ENCODE measurements around the gene MIEF2.
A peak's percentile ranks its signal among the peaks of the same experiment; 100 is the strongest.

MIEF2 gene

GRCh38 chr17:18235743-18236256 lies 24.7 kb upstream of the MIEF2 start:
- DNase-seq (ENCODE audit: low read depth) = no peak

DNA sequence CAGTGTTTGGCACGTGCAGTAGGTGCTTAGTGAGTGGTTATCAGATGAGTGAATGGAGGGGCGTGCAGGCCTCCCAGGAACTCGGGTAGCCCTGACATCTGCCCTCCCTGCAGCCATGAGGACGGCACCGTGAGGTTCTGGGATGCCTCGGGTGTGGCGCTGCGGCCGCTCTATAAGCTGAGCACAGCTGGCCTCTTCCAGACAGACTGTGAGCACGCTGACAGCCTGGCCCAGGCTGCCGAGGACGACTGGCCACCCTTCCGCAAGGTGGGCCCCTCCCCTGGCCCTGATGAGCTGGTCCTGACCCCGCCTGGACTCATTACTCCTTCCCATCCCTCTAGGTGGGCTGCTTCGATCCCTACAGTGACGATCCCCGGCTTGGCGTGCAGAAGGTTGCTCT lies 24.0 kb upstream of the MIEF2 start:
- no peak for DNase-seq (ENCODE audit: low read depth)

DNA sequence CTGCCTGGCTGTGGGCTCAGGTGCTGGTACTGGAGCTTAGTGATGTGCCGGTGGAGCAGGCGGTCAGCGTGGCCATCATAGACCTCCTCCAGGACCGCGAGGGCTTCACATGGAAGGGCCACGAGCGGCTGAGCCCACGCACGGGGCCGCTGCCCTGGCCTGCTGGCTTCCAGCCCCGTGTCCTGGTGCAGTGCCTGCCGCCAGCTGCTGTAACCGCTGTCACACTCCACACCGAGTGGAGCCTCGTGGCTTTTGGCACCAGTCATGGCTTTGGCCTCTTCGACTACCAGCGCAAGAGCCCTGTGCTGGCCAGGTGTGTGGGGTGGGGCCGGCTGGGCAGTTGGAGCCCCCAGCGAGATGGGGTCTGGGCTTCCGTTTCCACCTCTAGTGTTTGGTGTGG lies 23.0 kb upstream of the MIEF2 start:
- no peak for DNase-seq (ENCODE audit: low read depth)

GRCh38 chr17:18238299-18238698 lies 22.2 kb upstream of the MIEF2 start:
- DNase-seq (ENCODE audit: low read depth) = no peak

DNA sequence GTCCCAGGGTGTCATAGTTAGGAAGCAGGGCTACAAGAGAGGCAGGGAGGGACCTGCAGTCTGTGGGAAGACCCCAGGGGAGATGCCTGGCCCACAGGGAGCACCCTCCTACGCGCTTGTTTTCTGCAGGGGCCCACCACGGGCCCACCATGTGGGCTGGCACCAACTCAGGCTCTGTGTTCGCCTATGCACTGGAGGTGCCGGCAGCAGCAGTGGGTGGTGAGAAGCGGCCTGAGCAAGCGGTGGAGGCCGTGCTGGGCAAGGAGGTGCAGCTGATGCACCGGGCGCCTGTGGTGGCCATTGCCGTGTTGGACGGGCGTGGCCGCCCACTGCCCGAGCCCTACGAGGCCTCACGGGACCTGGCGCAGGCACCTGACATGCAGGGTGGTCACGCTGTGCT lies 20.0 kb upstream of the MIEF2 start:
- no peak for DNase-seq (ENCODE audit: low read depth)

GRCh38 chr17:18241229-18241871 lies 19.1 kb upstream of the MIEF2 start:
- no peak for DNase-seq (ENCODE audit: low read depth)

DNA sequence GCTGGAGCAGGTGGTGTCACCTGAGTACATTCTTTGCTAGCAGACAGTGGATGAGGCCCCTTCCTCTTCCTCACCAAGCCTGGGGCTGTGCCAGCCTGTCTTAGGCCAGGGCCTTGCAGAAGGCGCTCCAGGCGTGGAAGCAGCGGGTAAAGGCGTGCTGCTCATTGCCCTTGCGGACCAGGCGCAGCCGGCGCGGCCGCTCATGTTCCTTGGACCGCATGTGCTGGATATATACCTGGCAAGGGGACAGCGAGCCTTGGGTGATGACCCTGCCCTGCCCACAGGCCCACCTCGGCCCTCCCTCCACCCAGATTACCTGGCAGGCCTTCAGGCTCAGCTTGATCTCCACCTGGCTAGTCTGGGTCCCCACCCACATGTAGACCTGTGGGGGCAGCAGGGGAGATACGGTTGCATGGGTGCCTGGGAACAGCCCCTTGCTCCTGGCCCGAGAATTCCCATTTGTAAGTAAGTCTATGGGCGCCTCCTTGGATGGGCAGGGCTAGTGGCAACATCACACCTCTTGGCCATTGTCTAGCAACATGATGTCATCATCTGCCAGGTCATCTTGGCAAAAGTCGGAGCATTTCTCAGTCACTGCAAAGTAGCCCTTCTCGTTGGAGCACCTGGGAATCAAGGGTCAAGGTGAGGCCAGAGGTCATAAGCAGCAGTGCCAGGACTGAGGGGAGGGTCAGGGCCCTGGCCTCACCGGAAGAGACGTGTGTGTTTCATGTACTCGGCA lies 15.3 kb upstream of the MIEF2 start:
- no peak for DNase-seq (ENCODE audit: low read depth)

- DNase-seq (ENCODE audit: low read depth) = no peak
Observed at GRCh38 chr17:18246109-18246725, 14.2 kb upstream of the MIEF2 start.

DNA sequence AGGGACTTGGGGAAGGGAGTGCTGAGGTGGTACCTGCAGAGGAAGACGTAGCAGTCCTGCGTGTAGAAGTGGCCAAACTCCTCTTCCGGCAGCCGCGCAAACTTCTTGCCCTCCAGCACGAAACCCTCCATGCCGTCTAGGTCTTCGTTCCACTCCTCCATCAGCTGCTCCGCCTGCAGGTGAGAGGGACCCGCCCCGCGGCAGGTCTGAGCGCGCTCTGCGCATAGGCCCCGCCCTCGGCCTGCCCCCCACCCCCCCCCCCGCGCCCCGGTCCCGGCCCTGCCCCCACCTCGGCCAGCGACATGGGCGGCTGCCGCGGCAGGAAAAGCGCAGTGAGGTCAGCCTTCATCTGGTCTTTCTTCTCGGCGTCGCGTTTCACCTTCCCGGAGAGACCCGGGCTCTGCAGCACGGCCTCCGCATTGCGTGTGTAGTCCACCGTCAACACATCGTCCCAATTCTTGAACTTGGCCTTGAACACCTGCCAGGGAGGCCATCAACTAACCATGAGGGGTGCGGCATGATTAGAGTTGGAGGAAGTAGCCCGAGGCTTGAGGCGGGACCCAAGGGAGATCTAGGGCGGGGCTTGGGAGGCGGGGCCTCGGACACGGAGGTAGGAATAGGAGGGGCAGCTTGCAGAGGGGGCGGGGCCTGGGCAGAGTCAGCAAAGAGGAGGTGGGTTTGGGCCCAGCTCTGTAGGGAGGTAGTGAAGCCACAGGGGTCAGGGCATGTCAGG lies 13.4 kb upstream of the MIEF2 start:
- no peak for DNase-seq (ENCODE audit: low read depth)

DNA sequence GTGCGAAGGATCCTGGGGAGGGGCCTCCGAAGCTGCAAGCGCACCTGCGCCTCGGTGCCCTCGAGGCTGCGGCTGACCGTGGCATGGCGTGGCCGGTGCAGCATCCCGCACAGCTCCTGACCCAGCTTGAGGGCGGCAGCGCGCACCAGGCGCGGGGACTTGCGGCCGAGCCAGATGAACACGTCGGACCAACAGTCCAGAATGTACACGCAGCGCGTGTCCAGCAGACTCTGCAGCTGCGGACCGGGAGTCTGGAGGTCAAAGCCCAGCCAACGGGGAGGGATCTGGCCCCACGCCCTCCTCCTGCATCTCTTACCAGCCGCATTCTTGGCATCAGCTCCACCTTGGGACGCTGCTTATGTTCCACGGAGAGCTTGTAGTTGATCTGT lies 12.9 kb upstream of the MIEF2 start:
- no peak for DNase-seq (ENCODE audit: low read depth)

- peak; percentile 23 for DNase-seq (ENCODE audit: low read depth)
Observed at GRCh38 chr17:18248300-18248731, 12.1 kb upstream of the MIEF2 start.

DNA sequence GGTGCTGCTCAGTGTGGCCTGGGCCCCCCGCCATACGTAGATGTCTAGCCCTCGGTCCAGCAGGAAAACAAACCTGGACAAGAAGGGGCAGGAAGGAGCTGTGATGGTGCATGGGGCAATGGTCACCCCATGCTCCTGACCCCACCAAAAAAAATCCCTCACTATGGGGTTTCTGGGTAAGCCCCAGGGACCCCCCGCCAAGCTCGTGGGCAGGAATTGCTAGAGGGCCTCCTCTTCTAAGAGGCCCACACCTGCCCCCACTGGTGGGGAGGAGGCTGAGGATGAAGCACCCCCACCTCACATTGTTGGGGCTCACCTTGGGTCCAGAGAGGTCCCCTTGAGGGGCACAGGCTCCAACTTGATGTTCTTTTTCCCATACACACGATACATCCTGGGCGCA lies 11.7 kb upstream of the MIEF2 start:
- no peak for DNase-seq (ENCODE audit: low read depth)

GRCh38 chr17:18250259-18250658 lies 10.2 kb upstream of the MIEF2 start:
- no peak for DNase-seq (ENCODE audit: low read depth)

DNA sequence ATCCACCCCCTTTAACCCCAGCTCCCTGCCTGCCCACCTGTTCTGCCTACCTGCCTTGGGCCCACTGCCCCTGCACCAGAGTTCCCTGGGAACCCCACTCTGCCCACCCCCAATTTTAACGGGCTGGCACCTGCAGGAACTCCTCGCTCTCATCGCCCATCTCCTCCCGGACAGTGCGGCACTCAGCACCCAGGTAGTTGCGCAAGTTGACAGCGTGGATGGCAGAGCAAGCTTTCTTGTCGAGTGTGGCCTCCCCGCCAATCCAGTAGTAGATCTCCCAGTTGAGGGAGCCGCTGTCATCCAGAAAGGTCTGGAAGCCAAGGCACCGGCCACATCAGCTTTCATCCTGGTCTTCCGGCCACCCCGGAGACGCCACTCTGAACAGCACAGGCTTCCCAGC lies 9.8 kb upstream of the MIEF2 start:
- no peak for DNase-seq (ENCODE audit: low read depth)

DNA sequence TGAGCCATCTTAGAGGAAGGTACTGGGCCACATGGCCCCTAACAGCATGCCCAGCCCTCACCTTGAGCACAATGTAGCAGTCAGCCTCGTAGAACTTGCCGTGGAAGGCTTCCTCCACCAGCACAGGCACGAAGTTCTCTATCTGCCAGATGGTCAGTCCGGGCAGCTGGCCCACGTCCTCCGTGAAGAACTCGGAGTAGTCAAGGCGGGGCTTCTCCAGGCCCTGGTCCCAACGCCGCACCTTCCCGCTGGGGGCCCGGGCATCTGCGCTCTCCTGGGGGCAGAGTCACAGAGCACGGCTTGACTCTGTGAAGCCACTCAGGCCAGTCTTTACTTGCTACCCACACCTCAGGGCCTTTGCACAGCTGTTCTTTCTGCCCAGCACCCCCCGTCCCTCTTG lies 9.3 kb upstream of the MIEF2 start:
- no peak for DNase-seq (ENCODE audit: low read depth)

DNA sequence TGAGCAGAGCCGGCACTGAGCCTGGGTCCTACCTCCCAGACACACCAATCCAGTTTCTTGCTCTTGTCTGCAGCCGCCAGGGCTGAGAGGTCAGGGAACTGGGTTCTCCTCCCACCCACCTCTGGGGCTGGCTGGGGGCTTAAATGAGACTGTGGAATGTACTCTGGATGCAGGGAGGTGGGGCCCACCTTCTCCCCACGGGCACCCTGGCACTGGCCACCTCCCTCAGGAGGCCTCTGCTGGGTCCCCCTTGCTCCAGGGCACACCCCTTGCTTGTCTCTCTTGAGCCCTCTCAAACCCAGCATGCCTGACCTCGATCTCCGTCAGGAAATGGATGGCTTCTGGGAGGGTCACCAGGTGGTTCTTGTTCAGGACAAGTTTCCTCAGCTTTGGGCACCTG lies 8.3 kb upstream of the MIEF2 start:
- DNase-seq (ENCODE audit: low read depth) = no peak

DNA sequence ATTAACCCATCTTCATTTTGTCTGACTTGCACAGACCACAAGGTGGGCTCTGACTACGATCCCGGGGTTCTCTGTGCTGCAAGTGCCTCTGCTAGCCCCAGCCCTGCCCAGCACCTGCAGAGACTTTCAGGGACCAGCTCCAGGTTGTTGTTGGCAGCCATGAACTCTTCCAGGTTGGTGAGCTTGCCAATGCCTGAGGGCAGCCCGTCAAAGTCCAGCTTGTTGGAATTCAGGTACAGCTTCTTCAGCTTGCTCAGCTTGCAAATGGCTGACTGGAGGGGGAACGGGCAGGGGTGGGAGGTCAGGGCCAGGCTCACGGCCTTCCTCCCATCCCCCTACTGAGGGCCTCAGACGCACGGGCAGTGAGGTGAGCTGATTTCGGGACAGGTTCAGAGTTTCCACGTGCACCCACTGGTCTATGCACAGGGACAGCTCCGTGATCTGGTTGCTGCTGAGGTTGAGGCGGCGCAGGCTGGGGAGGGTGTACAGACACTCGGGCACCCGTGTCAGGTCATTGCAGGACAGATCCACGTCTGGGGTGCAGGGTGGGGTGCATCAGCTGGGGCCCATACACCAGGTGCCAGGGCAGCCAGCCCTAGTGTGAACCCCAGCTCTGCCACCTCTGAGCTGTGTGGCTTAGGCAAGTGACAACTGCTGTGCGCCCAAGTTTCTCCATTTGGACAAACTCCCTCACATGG lies 7.1 kb upstream of the MIEF2 start:
- no peak for DNase-seq (ENCODE audit: low read depth)

GRCh38 chr17:18253947-18254821 lies 6.3 kb upstream of the MIEF2 start:
- no peak for DNase-seq (ENCODE audit: low read depth)

- no peak for DNase-seq (ENCODE audit: low read depth)
Observed at GRCh38 chr17:18254888-18255649, 5.4 kb upstream of the MIEF2 start.

DNA sequence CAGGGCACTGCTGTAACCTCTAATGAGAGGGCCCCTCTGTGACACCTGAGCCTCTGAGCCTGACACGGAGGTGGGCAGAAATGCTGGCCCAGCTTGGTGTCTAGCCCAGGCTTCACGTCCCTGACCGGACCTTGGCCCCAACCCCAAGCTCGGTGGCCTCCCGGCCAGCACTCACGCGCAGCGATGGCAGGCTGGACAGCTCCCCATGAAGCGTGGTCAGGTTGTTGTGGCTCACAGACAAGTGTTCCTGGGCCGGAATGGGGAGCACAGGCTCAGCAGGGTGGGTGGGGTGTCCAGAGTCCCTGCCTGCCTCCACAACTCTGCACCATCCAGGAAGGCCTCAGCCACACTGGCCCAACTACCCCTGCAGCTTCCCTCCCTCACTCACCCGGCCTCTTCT lies 4.1 kb upstream of the MIEF2 start:
- no peak for DNase-seq (ENCODE audit: low read depth)
